ENCODE data around the gene CAPZA1. TPM values are rescaled to one million over a fixed set of nuclear protein-coding genes. Genes with fewer than 3 reads are reported as not detected.

Gene CAPZA1
- total RNA-seq, 4 donors from 2014 or later, result 65.7 to 93.7 (median 84.1) TPM

DNA sequence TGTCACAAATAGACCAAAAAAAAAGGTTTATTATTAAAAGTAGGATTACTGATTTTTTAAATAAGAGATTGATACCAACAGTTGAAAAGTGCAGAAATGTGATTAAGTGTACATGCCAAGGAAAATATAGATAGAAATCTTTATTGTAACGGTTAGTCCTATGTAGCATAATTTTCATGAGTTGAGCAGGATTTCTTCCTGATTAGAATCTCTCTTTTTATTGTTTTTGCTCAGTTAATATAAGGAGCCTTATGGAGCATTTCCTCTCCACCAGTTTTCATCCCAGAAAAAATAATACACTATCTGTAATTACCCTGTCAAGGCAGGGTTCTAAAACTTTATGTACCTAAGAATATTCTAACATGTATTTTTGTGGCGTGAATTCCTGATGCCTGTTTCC, 23.4 kb downstream of the CAPZA1 start:
- Histone ChIP-seq H3K4me1 (peaks cover 0 to 13% (median 0%) of the 10 kb centered on the region in 3 donors), H3K27ac (no peak overlapping the region), H3K9me3 (no peaks in the 10 kb centered on the region), H3K36me3 (peaks cover 0 to 17% of the 10 kb centered on the region in 2 donors), H3K4me3 (no peak overlapping the region), H3K27me3 (no peaks in the 10 kb centered on the region)
- no peak for TF ChIP-seq EP300 (IDR thresholded peaks at IDR 0.05)
- TF ChIP-seq POLR2A (IDR thresholded peaks at IDR 0.05), result no peak
- TF ChIP-seq POLR2AphosphoS5 (IDR thresholded peaks at IDR 0.05), result no peak
- TF ChIP-seq, protein P1, sequence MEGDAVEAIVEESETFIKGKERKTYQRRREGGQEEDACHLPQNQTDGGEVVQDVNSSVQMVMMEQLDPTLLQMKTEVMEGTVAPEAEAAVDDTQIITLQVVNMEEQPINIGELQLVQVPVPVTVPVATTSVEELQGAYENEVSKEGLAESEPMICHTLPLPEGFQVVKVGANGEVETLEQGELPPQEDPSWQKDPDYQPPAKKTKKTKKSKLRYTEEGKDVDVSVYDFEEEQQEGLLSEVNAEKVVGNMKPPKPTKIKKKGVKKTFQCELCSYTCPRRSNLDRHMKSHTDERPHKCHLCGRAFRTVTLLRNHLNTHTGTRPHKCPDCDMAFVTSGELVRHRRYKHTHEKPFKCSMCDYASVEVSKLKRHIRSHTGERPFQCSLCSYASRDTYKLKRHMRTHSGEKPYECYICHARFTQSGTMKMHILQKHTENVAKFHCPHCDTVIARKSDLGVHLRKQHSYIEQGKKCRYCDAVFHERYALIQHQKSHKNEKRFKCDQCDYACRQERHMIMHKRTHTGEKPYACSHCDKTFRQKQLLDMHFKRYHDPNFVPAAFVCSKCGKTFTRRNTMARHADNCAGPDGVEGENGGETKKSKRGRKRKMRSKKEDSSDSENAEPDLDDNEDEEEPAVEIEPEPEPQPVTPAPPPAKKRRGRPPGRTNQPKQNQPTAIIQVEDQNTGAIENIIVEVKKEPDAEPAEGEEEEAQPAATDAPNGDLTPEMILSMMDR (IDR thresholded peaks at IDR 0.05), result no peak
- no peak for ATAC-seq
- WGBS, 2 donors (ENCODE audit: low coverage in 1 of 2), result 86 to 92% methylated on average over 2 of the region's 2 CpGs

DNA sequence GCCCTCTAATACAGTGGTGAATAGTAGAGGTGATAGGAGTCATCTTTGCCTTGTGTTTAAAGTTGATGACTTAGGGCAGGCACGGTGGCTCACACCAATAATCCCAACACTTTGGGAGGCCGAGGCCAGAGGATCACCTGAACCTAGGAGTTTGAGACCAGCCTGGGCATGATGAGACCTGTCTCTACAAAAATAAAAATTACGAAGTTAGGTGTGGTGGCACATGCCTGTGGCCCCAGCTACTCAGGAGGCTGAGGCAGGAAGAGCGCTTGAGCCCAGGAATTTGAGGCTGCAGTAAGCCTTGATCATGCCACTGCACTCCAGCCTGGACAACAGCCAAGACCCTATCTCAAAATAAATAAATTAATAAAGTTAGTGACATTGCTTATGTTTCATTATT, 26.6 kb downstream of the CAPZA1 start:
- WGBS, 2 donors (ENCODE audit: low coverage in 1 of 2), result 90% methylated on average over 4 of the region's 4 CpGs
- Histone ChIP-seq H3K36me3 (peaks cover 0 to 47% of the 10 kb centered on the region in 2 donors), H3K4me1 (no peaks in the 10 kb centered on the region), H3K27ac (no peak overlapping the region), H3K4me3 (no peak overlapping the region), H3K9me3 (no peaks in the 10 kb centered on the region), H3K27me3 (no peaks in the 10 kb centered on the region)
- TF ChIP-seq POLR2A (IDR thresholded peaks at IDR 0.05) (no peak), POLR2AphosphoS5 (IDR thresholded peaks at IDR 0.05) (no peak), EP300 (IDR thresholded peaks at IDR 0.05) (no peak)
- TF ChIP-seq, protein P1 (IDR thresholded peaks at IDR 0.05), result no peak
- ATAC-seq, result no peak

DNA sequence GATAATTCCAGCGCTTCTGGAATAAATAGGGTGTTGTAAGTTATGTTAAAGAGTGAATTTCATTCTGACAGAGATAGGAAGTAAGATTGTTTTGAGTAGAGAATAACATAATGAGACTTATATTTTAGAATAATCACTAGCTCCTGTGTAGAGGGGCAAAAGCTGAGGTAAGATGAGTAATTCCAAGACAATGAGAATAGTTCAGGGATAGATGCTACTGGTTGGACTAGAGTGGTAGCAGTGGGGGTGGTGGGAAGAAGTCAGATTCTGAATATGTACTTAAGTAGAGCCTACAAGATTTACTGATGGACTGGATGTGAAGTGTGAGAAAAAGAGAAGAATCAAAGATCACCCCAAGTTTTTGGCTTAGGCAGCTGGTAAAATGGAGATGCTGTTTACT, 31.6 kb downstream of the CAPZA1 start:
- Histone ChIP-seq H3K4me3 (no peak overlapping the region), H3K4me1 (no peaks in the 10 kb centered on the region), H3K27me3 (no peaks in the 10 kb centered on the region), H3K36me3 (peaks cover 0 to 72% of the 10 kb centered on the region in 2 donors), H3K27ac (no peak overlapping the region), H3K9me3 (no peaks in the 10 kb centered on the region)
- TF ChIP-seq POLR2AphosphoS5 (IDR thresholded peaks at IDR 0.05) (no peak), POLR2A (IDR thresholded peaks at IDR 0.05) (no peak), EP300 (IDR thresholded peaks at IDR 0.05) (no peak)
- TF ChIP-seq, protein P1 (IDR thresholded peaks at IDR 0.05), result no peak
- 100% methylated on average over 1 of the region's 1 CpG; no CpG with 5 or more reads in 1 of the 2 donors for WGBS, 2 donors (ENCODE audit: low coverage in 1 of 2)
- ATAC-seq, result no peak

DNA sequence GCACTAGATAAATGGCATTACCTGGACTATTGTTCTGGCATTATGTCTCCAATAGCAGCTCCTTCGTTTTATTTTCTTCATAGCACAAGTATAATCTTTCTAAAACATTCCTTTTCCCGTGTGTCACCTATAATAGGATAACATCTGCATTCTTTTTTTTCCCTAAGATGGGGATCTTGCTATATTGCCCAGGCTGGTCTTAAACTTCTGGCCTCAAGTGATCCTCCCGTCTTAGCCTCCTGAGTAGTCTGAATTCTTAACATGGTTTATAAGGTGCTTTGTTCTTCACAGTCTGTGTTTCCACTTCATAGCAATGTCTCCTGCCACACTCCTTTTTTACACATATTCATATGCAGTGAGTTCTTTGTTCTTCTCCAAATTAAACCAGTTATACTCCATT, 46.2 kb downstream of the CAPZA1 start:
- H3K36me3 ChIP-seq, result peaks cover 0 to 99% of the 10 kb centered on the region in 2 donors
- no peaks in the 10 kb centered on the region for H3K9me3 ChIP-seq
- H3K27me3 ChIP-seq, result no peaks in the 10 kb centered on the region
- 94% methylated on average over 2 to 3 of the region's 3 CpGs for WGBS, 2 donors (ENCODE audit: low coverage in 1 of 2)
- ATAC-seq, result no peak
- no peak overlapping the region for H3K27ac ChIP-seq
- no peak overlapping the region for H3K4me3 ChIP-seq
- TF ChIP-seq EP300 (IDR thresholded peaks at IDR 0.05) (no peak), POLR2AphosphoS5 (IDR thresholded peaks at IDR 0.05) (no peak), POLR2A (IDR thresholded peaks at IDR 0.05) (no peak)
- TF ChIP-seq, protein P1 (IDR thresholded peaks at IDR 0.05), result no peak
- H3K4me1 ChIP-seq, result no peaks in the 10 kb centered on the region

DNA sequence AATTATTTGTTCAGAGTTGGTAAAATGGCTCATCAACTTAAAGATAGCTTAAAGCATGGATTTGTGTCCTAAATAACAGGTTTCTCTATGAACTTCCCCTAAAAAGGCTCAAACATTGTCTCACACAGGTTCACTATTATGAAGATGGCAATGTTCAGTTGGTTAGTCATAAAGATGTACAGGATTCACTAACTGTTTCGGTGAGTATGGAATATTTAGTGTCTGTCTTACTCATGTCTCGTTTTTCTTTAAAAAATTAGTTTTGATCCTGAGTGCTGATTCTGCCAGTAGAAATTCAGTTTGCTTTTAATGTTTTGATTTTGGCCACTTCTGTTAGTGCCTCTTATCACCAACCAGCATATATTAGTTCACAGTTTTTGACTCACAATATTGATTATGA, 47.3 kb downstream of the CAPZA1 start:
- ATAC-seq, result no peak
- Histone ChIP-seq H3K27ac (no peak overlapping the region), H3K9me3 (no peaks in the 10 kb centered on the region), H3K4me1 (no peaks in the 10 kb centered on the region), H3K36me3 (peaks cover 0 to 99% of the 10 kb centered on the region in 2 donors), H3K27me3 (no peaks in the 10 kb centered on the region), H3K4me3 (no peak overlapping the region)
- 93 to 95% methylated on average over 2 of the region's 2 CpGs for WGBS, 2 donors (ENCODE audit: low coverage in 1 of 2)
- TF ChIP-seq EP300 (IDR thresholded peaks at IDR 0.05), result no peak
- TF ChIP-seq POLR2AphosphoS5 (IDR thresholded peaks at IDR 0.05), result no peak
- TF ChIP-seq, protein P1 (IDR thresholded peaks at IDR 0.05), result no peak
- no peak for TF ChIP-seq POLR2A (IDR thresholded peaks at IDR 0.05)

All from gastroesophageal sphincter (tissue), 4 donors.